Endothelial cell of umbilical vein (primary cell): ENCODE data around the gene TMC4. TPM values are rescaled to one million over a fixed set of nuclear protein-coding genes. Genes with fewer than 3 reads are reported as not detected.

Experiments used
- BruUV-seq: library from RNA; stranded (reverse); fragments of 400-500 nt; replicated peaks from 2 replicates; lab custom pipeline; 2021; lab: Mats Ljungman, UMichigan
- CTCF ChIA-PET: fragments of 300-600, 350-600 bp; sonication (Branson Sonifier 250); formaldehyde crosslinking; loops from one replicate; lab custom pipeline; 2021; ENCODE audit warnings: antibody characterized with exemption, inconsistent platforms; lab: Charles Lee
- POLR2A ChIA-PET: fragments of 300-600, 350-600 bp; sonication (Branson Sonifier 250); formaldehyde crosslinking; loops from one replicate; lab custom pipeline; 2021; ENCODE audit warnings: antibody characterized with exemption, inconsistent platforms; lab: Charles Lee
- DNase-seq: peaks from one replicate; pipeline ENCODE4 v3.0.0-alpha.2; 2011; ENCODE audit warnings: low read depth, low spot score
- FAIRE-seq: peaks from 2 replicates; lab custom pipeline; 2011; peaks lifted over from hg19 to GRCh38; lab: Jason Lieb, UNC
- H2AFZ ChIP-seq: 2 replicates; pipeline ENCODE4 v1.6.0; 2012; ENCODE audit warnings: low read depth, low read length, control low read depth, inconsistent platforms
- H3K27ac ChIP-seq: 2 replicates; pipeline ENCODE4 v1.5.1; 2011; ENCODE audit warnings: low read depth, mild to moderate bottlenecking, control low read depth, low read length, moderate library complexity; ENCODE audit not compliant: insufficient read depth
- H3K27me3 ChIP-seq, 2 experiments: 2 replicates each; pipeline versions ENCODE4 v1.6.0 to v1.6.1; 2011; ENCODE audit warnings: low read length in 2 of 2, mixed read lengths in 1 of 2; ENCODE audit not compliant: control insufficient read depth in 2 of 2, insufficient read depth in 2 of 2
- H3K36me3 ChIP-seq, 2 experiments: 2 replicates in 1 of 2; 3 replicates in 1 of 2; pipeline ENCODE4 v1.5.1; 2011; ENCODE audit warnings: low read length in 2 of 2, mild to moderate bottlenecking in 1 of 2, moderate library complexity in 1 of 2; ENCODE audit not compliant: control insufficient read depth in 2 of 2, insufficient read depth in 2 of 2; ENCODE audit errors: extremely low read depth in 1 of 2
- H3K4me1 ChIP-seq: 3 replicates; pipeline ENCODE4 v1.5.1; 2011; ENCODE audit warnings: mild to moderate bottlenecking, low read length; ENCODE audit not compliant: control insufficient read depth, insufficient read depth; ENCODE audit errors: extremely low read depth
- H3K4me2 ChIP-seq: 2 replicates; pipeline ENCODE4 v1.6.1; 2011; ENCODE audit warnings: low read length, control low read depth, mixed read lengths; ENCODE audit not compliant: insufficient read depth
- H3K4me3 ChIP-seq, 3 experiments: fragments of 200-600 bp in 1 of 3; sonication (generic), shearing (Covaris generic) in 1 of 3; replicated peaks in 1 of 3; 2 replicates each; pipeline ENCODE4 v1.5.1; 2011 to 2016; ENCODE audit warnings: control low read depth in 3 of 3, low read length in 3 of 3, mild to moderate bottlenecking in 2 of 3, inconsistent platforms in 1 of 3, low read depth in 1 of 3, moderate library complexity in 1 of 3; ENCODE audit not compliant: insufficient read depth in 1 of 3
- H3K79me2 ChIP-seq: 2 replicates; pipeline ENCODE4 v1.6.0; 2012; ENCODE audit warnings: low read length, inconsistent platforms; ENCODE audit not compliant: control insufficient read depth, insufficient read depth
- H3K9ac ChIP-seq: replicated peaks from 2 replicates; pipeline ENCODE3; 2011; ENCODE audit warnings: low read length, control low read depth; ENCODE audit not compliant: insufficient read depth; ENCODE audit errors: extremely low read depth
- H3K9me1 ChIP-seq: replicated peaks from 3 replicates; pipeline ENCODE4 v1.6.0; 2011; ENCODE audit warnings: mild to moderate bottlenecking, low read length; ENCODE audit not compliant: control insufficient read depth, insufficient read depth; ENCODE audit errors: extremely low read depth
- H3K9me3 ChIP-seq: replicated peaks from 2 replicates; pipeline ENCODE4 v1.5.1; 2012; ENCODE audit warnings: low read length, inconsistent platforms; ENCODE audit not compliant: control insufficient read depth, insufficient read depth
- H4K20me1 ChIP-seq: replicated peaks from 2 replicates; pipeline ENCODE3; 2011; ENCODE audit warnings: mild to moderate bottlenecking, low read length; ENCODE audit not compliant: control insufficient read depth, insufficient read depth; ENCODE audit errors: extremely low read depth
- CTCF ChIP-seq, 2 donors: IDR thresholded peaks; 1 replicate in 1 of 2; 2 replicates in 1 of 2; pipeline ENCODE4 v1.5.1; 2011; ENCODE audit warnings: low read length in 2 of 2, mild to moderate bottlenecking in 2 of 2, moderate library complexity in 2 of 2, control low read depth in 1 of 2, inconsistent platforms in 1 of 2, low read depth in 1 of 2; ENCODE audit not compliant: insufficient read depth in 1 of 2; ENCODE audit errors: extremely low read depth in 1 of 2
- EZH2 ChIP-seq: IDR thresholded peaks from 2 replicates; pipeline ENCODE4 v1.6.1; 2012; ENCODE audit warnings: borderline replicate concordance, low read depth, mild to moderate bottlenecking, moderate library complexity, low read length, inconsistent platforms; ENCODE audit not compliant: severe bottlenecking
- FOS ChIP-seq: IDR thresholded peaks from 2 replicates; pipeline ENCODE4 v1.6.1; 2011; ENCODE audit warnings: mild to moderate bottlenecking, low read length, moderate library complexity, borderline replicate concordance; ENCODE audit not compliant: insufficient read depth
- GATA2 ChIP-seq: IDR thresholded peaks from 2 replicates; pipeline ENCODE4 v1.7.0; 2011; ENCODE audit warnings: low read depth, mild to moderate bottlenecking, moderate library complexity, mixed read lengths, low read length; ENCODE audit not compliant: insufficient read length, insufficient read depth
- JUN ChIP-seq: IDR thresholded peaks from 2 replicates; pipeline ENCODE4 v1.6.1; 2011; ENCODE audit warnings: borderline replicate concordance, low read depth; ENCODE audit not compliant: insufficient read length, insufficient read depth
- MYC ChIP-seq: IDR thresholded peaks from one replicate; pipeline ENCODE4 v1.6.1; 2011; ENCODE audit warnings: mild to moderate bottlenecking, low read depth, low read length
- POLR2A ChIP-seq: IDR thresholded peaks from 2 replicates; pipeline ENCODE4 v1.6.1; 2012; ENCODE audit warnings: low read depth, mild to moderate bottlenecking, control low read depth, low read length
- POLR2AphosphoS5 ChIP-seq: IDR thresholded peaks from 2 replicates; pipeline ENCODE4 v1.6.1; 2012; ENCODE audit warnings: low read depth, mild to moderate bottlenecking, control low read depth, low read length, moderate library complexity; ENCODE audit not compliant: insufficient read depth
- dilution Hi-C: fragments of 300-500 bp; cut with MboI; formaldehyde crosslinking; loops from one replicate; pipeline ENCODE4 v1.15.0; 2019; ENCODE audit warnings: low sequenced_read_pairs; ENCODE audit not compliant: extremely low pct_ligation_motif_present
- intact Hi-C: fragments of 100-400 bp; cut with micrococcal nuclease; formaldehyde crosslinking; loops from one replicate; pipeline ENCODE4 v1.10.0; 2022
- polyA plus RNA-seq, 4 experiments: library from polyadenylated mRNA; depleted of rRNA in 3 of 4; stranded (reverse) in 3 of 4; unstranded in 1 of 4; fragments of >200 nt; gene quantifications; 2 replicates each; pipeline versions ENCODE4 v1.2.1 to v1.2.3, GENCODE V29; 2011 to 2012; ENCODE audit warnings: missing spikeins in 1 of 4
- total RNA-seq: library from RNA; stranded (reverse); gene quantifications from 2 replicates; pipeline ENCODE4 v1.2.3, GENCODE V29; 2021
- TF ChIP-seq, protein P1 (sequence below): IDR thresholded peaks from 2 replicates; pipeline ENCODE4 v1.6.1; 2011; ENCODE audit not compliant: insufficient read depth, insufficient read length

TMC4 gene
- total and polyA plus RNA-seq, 2 donors (not counting 3 experiments of a cell fraction or from before 2014, with no cell fraction given) = 0.71 to 1.7 TPM

DNA sequence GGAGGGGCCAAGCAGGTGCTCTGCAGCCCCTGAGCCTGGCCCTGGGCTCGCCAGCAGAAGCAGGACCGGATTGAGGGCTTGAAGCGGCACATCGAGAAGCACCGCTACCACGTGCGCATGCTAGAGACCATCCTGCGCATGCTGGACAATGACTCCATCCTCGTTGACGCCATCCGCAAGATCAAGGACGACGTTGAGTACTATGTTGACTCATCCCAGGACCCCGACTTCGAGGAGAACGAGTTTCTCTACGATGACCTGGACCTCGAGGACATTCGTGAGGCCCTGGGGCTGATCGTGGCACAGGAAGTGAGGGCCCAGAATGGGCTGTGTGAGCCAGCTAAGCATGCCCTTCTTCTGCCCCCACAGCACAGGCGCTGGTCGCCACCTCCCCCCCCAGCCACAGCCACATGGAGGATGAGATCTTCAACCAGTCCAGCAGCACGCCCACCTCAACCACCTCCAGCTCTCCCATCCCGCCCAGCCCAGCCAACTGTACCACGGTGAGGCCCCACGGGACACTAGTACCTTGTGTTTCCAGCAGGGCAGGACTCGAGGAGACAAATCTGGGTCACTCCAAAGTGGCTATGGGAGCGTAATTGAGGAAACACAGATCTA, 27.3 kb downstream of the TMC4 start:
- H3K4me2 ChIP-seq = no peak overlapping the region
- no peaks in the 10 kb centered on the region for H3K4me1 ChIP-seq
- no peak overlapping the region for H2AFZ ChIP-seq
- H4K20me1 ChIP-seq = no peaks in the 10 kb centered on the region
- no peak overlapping the region for H3K4me3 ChIP-seq
- FAIRE-seq (no peak), DNase-seq (no peak)
- no peaks in the 10 kb centered on the region for H3K9me1 ChIP-seq
- ChIA-PET CTCF (no interaction called here), POLR2A (interaction anchor here (0.6 kb wide), 1 partner anchor 713 kb away, joined by 5 read pairs; no protein-coding TSS in a partner anchor)
- H3K27me3 ChIP-seq = no peaks in the 10 kb centered on the region
- no peak overlapping the region for H3K27ac ChIP-seq
- no TSS peak for BruUV-seq
- H3K9me3 ChIP-seq = no peaks in the 10 kb centered on the region
- TF ChIP-seq CTCF (IDR thresholded peaks at IDR 0.05; ENCODE audit: extremely low read depth in 1 of 2, insufficient read depth in 1 of 2, low read depth in 1 of 2, low read length in 2 of 2) (no peak), EZH2 (no peak), POLR2A (no peak), MYC (no peak), JUN (no peak), POLR2AphosphoS5 (no peak), GATA2 (no peak), FOS (no peak)
- TF ChIP-seq, protein P1, sequence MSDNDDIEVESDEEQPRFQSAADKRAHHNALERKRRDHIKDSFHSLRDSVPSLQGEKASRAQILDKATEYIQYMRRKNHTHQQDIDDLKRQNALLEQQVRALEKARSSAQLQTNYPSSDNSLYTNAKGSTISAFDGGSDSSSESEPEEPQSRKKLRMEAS = no peak
- dilution Hi-C loops (no loop called here), intact Hi-C loops (no loop called here)
- H3K79me2 ChIP-seq = peaks cover 20% of the 10 kb centered on the region
- no peak overlapping the region for H3K9ac ChIP-seq
- peaks cover 29 to 60% of the 10 kb centered on the region in 2 experiments for H3K36me3 ChIP-seq
